Spleen (tissue), 7 donors: ENCODE data around the gene VDAC2.

ENCODE experiments used
- CTCF ChIP-seq, 11 experiments: fragments of 200-600 bp in 7 of 11; fragments of 450-650 bp in 4 of 11; sonication (generic) in 4 of 11; IDR thresholded peaks in 8 of 11; conservative IDR thresholded peaks in 3 of 11; 1 replicate in 7 of 11; 2 replicates in 4 of 11; pipeline versions ENCODE4 v1.4.0 to v1.8.0; 2016 to 2021; ENCODE audit warnings: antibody characterized with exemption in 11 of 11, inconsistent platforms in 4 of 11, mild to moderate bottlenecking in 1 of 11
- POLR2A ChIP-seq, 3 donors: fragments of 450-650 bp; IDR thresholded peaks; one replicate each; pipeline ENCODE4 v1.5.1; 2017; ENCODE audit warnings: antibody characterized with exemption in 3 of 3, mild to moderate bottlenecking in 1 of 3
- POLR2AphosphoS5 ChIP-seq, 3 donors: sonication (generic); formaldehyde crosslinking; IDR thresholded peaks; one replicate each; pipeline ENCODE4 v1.5.1; 2017; ENCODE audit warnings: antibody characterized with exemption in 3 of 3
- donor health status: DM: no; HTN: no; CAD: no; lungs with moderate emphysema.
- donor health status: DM: no; HTN: no; CAD: no.
- donor health status: DM: no; HTN: no; CAD: no.

DNA sequence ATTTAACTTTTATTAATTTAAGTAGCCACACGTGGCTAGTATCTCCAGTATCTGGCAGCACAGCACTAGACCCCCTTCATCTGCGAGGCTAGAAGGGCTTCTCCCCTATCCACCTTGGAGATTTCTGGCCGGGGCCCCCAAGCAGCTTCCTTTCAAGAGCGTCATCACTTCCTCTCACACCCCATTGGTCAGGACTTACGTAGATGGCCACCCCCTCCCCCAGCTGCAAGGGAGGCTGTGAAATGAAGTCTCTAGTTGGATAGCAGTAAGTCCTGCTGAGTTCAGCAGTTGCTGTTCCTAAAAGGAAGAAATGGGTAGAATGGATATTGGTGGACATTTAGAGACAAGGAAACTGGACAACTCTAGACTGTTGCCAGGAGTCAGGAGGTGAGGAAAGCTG is 59.0 kb downstream of the VDAC2 start:
- TF ChIP-seq POLR2A (IDR thresholded peaks at IDR 0.05) (no peak), CTCF (IDR thresholded peaks at IDR 0.05 in 8 of 11, conservative IDR thresholded peaks at IDR 0.05 in 3 of 11) (no peak), POLR2AphosphoS5 (IDR thresholded peaks at IDR 0.05) (no peak)
